H1 (cell line): ENCODE measurements around the gene TMEM220. TPM values are rescaled to one million over a fixed set of nuclear protein-coding genes. Genes with fewer than 3 reads are reported as not detected.

Source experiments
- CHD7 ChIP-seq: fragments of 300-600 bp; sonication (generic); IDR thresholded peaks from 2 replicates; pipeline ENCODE4 v1.7.1; 2012; ENCODE audit warnings: low read length, moderate library complexity, mild to moderate bottlenecking, inconsistent platforms; ENCODE audit not compliant: insufficient replicate concordance
- PHF8 ChIP-seq: fragments of 200-600 bp; sonication (generic); conservative IDR thresholded peaks from 2 replicates; pipeline ENCODE4 v1.7.1; 2012; ENCODE audit warnings: low read depth, mild to moderate bottlenecking, inconsistent platforms, low read length, moderate library complexity
- SIX5 ChIP-seq: IDR thresholded peaks from 2 replicates; pipeline ENCODE4 v1.6.1; 2011; ENCODE audit warnings: mild to moderate bottlenecking, low read depth, low read length
- polyA plus RNA-seq, 7 experiments: library from polyadenylated mRNA; depleted of rRNA in 3 of 7; stranded (reverse) in 5 of 7; unstranded in 2 of 7; fragments of >200 nt in 5 of 7; fragments of 200-250 nt in 2 of 7; gene quantifications; 1 replicate in 5 of 7; 2 replicates in 1 of 7; 4 replicates in 1 of 7; pipeline versions ENCODE4 v1.2.1 to v1.2.3, GENCODE V29; 2011 to 2013; ENCODE audit warnings: missing spikeins in 2 of 7, mixed read lengths in 2 of 7
- total RNA-seq: library from RNA; stranded (reverse); fragmentation: NEBNext Ultra II Directional; extraction: Animal tissue kit (Norgen Biotek cat#: 25700); gene quantifications from 2 replicates; pipeline ENCODE4 v1.2.1, GENCODE V29; 2021

The TMEM220 gene
- total and polyA plus RNA-seq, 2 of the 8 experiments (the other 6 are each of a cell fraction or from before 2014, with no cell fraction given), result 3.8 to 4.1 TPM

DNA sequence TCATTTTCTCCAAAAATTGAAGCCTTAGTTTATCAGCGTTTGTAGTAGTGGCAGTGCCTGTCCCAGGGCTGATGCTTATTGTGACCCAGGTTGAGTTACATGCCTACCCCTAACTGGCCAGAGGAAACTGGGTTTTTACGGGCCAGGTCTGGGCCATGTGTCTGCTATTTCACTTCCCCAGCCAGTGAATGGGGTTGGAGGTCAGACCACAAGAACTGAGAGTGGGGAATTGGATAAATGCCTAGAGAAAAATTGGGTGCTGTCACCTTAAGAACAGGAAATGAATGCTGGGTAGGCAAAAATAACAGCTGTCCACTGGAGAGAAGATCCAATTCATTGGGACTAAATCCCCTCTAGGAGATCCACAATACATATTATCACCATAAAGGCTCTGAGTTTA, 27.2 kb downstream of the TMEM220 start (continued):
- no peak for TF ChIP-seq CHD7
- no peak for TF ChIP-seq SIX5
- TF ChIP-seq PHF8, result no peak
- TF ChIP-seq, all 59 proteins: peak for 0
